ENCODE results near the gene PHF21A. TPM values are rescaled to one million over a fixed set of nuclear protein-coding genes. Genes with fewer than 3 reads are reported as not detected.
"Not testable (repeated sequence)": the region's sequence is repeated elsewhere in the genome, so short reads cannot be mapped to it uniquely, and the experiment has no call there.

The PHF21A gene
- total RNA-seq, 1 donor from 2014 or later, result 3.4 TPM

GRCh38 chr11:46118702-46119351 is 2.4 kb downstream of the PHF21A start:
- no peak for TF ChIP-seq CTCF (IDR thresholded peaks at IDR 0.05; ENCODE audit: insufficient read depth, low read length, severe bottlenecking)
- DNase-seq (ENCODE audit: low read depth), result no peak
- Histone ChIP-seq H3K36me3 (ENCODE audit: control insufficient read depth, insufficient read depth, low read length) (no peaks in the 10 kb centered on the region), H3K27me3 (ENCODE audit: control insufficient read depth, insufficient read depth, low read length) (no peaks in the 10 kb centered on the region), H3K4me3 (ENCODE audit: low read depth, low read length) (peak overlapping the region; percentile 70)
- no peak for FAIRE-seq

GRCh38 chr11:46117842-46118241 is 3.4 kb downstream of the PHF21A start:
- Histone ChIP-seq H3K4me3 (ENCODE audit: low read depth, low read length) (no peak overlapping the region), H3K36me3 (ENCODE audit: control insufficient read depth, insufficient read depth, low read length) (no peaks in the 10 kb centered on the region), H3K27me3 (ENCODE audit: control insufficient read depth, insufficient read depth, low read length) (no peaks in the 10 kb centered on the region)
- no peak for DNase-seq (ENCODE audit: low read depth)
- TF ChIP-seq CTCF (IDR thresholded peaks at IDR 0.05; ENCODE audit: insufficient read depth, low read length, severe bottlenecking), result peak; percentile 10
- FAIRE-seq, result no peak

GRCh38 chr11:46116712-46117037 is 4.6 kb downstream of the PHF21A start:
- DNase-seq (ENCODE audit: low read depth); H3K36me3 ChIP-seq (ENCODE audit: control insufficient read depth, insufficient read depth, low read length); FAIRE-seq; H3K4me3 ChIP-seq (ENCODE audit: low read depth, low read length); H3K27me3 ChIP-seq (ENCODE audit: control insufficient read depth, insufficient read depth, low read length): not testable (repeated sequence)

- FAIRE-seq (no peak), DNase-seq (ENCODE audit: low read depth) (no peak)
- no peak for TF ChIP-seq CTCF (IDR thresholded peaks at IDR 0.05; ENCODE audit: insufficient read depth, low read length, severe bottlenecking)
- H3K4me3 ChIP-seq (ENCODE audit: low read depth, low read length), result no peak overlapping the region
- no peaks in the 10 kb centered on the region for H3K36me3 ChIP-seq (ENCODE audit: control insufficient read depth, insufficient read depth, low read length)
- no peaks in the 10 kb centered on the region for H3K27me3 ChIP-seq (ENCODE audit: control insufficient read depth, insufficient read depth, low read length)
Observed at GRCh38 chr11:46116007-46116711, 5.1 kb downstream of the PHF21A start.

GRCh38 chr11:46114961-46115360 is 6.3 kb downstream of the PHF21A start:
- no peak for TF ChIP-seq CTCF (IDR thresholded peaks at IDR 0.05; ENCODE audit: insufficient read depth, low read length, severe bottlenecking)
- Histone ChIP-seq H3K27me3 (ENCODE audit: control insufficient read depth, insufficient read depth, low read length) (no peaks in the 10 kb centered on the region), H3K4me3 (ENCODE audit: low read depth, low read length) (no peak overlapping the region), H3K36me3 (ENCODE audit: control insufficient read depth, insufficient read depth, low read length) (no peaks in the 10 kb centered on the region)
- FAIRE-seq, result no peak
- no peak for DNase-seq (ENCODE audit: low read depth)

- H3K27me3 ChIP-seq (ENCODE audit: control insufficient read depth, insufficient read depth, low read length), result no peaks in the 10 kb centered on the region
- no peak for TF ChIP-seq CTCF (IDR thresholded peaks at IDR 0.05; ENCODE audit: insufficient read depth, low read length, severe bottlenecking)
- FAIRE-seq, result no peak
- no peaks in the 10 kb centered on the region for H3K36me3 ChIP-seq (ENCODE audit: control insufficient read depth, insufficient read depth, low read length)
- no peak overlapping the region for H3K4me3 ChIP-seq (ENCODE audit: low read depth, low read length)
- DNase-seq (ENCODE audit: low read depth), result no peak
Observed at GRCh38 chr11:46114378-46114777, 6.9 kb downstream of the PHF21A start.

Data from bronchial epithelial cell (primary cell).